Liver (tissue), 9 donors: ENCODE data around the gene RPS23. TPM values are rescaled to one million over a fixed set of nuclear protein-coding genes. Genes with fewer than 3 reads are reported as not detected.

Source experiments
- DNase-seq: peaks from one replicate; pipeline ENCODE4 v3.0.0-alpha.2; 2017; ENCODE audit warnings: low spot score
- H3K27ac ChIP-seq, 2 donors: one replicate each; pipeline ENCODE4 v1.7.0; 2013; ENCODE audit warnings: inconsistent platforms in 2 of 2, low read length in 2 of 2, control low read depth in 1 of 2, low read depth in 1 of 2, mild to moderate bottlenecking in 1 of 2
- H3K27me3 ChIP-seq, 4 donors: one replicate each; pipeline versions ENCODE4 v1.6.1 to v1.7.0; 2013; ENCODE audit warnings: low read length in 3 of 4, inconsistent platforms in 1 of 4, mild to moderate bottlenecking in 1 of 4, moderate library complexity in 1 of 4; ENCODE audit not compliant: control insufficient read depth in 4 of 4, insufficient read depth in 4 of 4
- H3K36me3 ChIP-seq, 4 donors: one replicate each; pipeline versions ENCODE4 v1.6.1 to v1.7.0; 2013; ENCODE audit warnings: low read length in 3 of 4, mild to moderate bottlenecking in 3 of 4, low read depth in 1 of 4, moderate library complexity in 1 of 4; ENCODE audit not compliant: control insufficient read depth in 4 of 4, insufficient read depth in 3 of 4
- H3K4me1 ChIP-seq, 4 donors: one replicate each; pipeline versions ENCODE4 v1.6.1 to v1.7.0; 2013; ENCODE audit warnings: low read length in 3 of 4, mild to moderate bottlenecking in 3 of 4, moderate library complexity in 1 of 4; ENCODE audit not compliant: control insufficient read depth in 4 of 4, insufficient read depth in 4 of 4
- H3K4me3 ChIP-seq, 3 donors: one replicate each; pipeline versions ENCODE4 v1.6.1 to v1.7.0; 2013; ENCODE audit warnings: low read length in 3 of 3, control low read depth in 1 of 3, low read depth in 1 of 3, mild to moderate bottlenecking in 1 of 3
- H3K9ac ChIP-seq, 2 donors: one replicate each; pipeline ENCODE4 v1.7.0; 2013; ENCODE audit warnings: low read length in 2 of 2, mild to moderate bottlenecking in 2 of 2, moderate library complexity in 2 of 2, control low read depth in 1 of 2, low read depth in 1 of 2
- H3K9me3 ChIP-seq, 4 donors: one replicate each; pipeline versions ENCODE4 v1.6.1 to v1.7.0; 2013; ENCODE audit warnings: low read length in 3 of 4; ENCODE audit not compliant: control insufficient read depth in 4 of 4
- ATF3 ChIP-seq: IDR thresholded peaks from 2 replicates; pipeline ENCODE4 v1.6.1; 2016; ENCODE audit warnings: antibody characterized with exemption
- CTCF ChIP-seq: fragments of 150-350 bp; IDR thresholded peaks from 2 replicates; pipeline ENCODE4 v1.5.1; 2017; ENCODE audit warnings: improper control_type of control experiment, low read depth, low read length; ENCODE audit not compliant: missing input control
- EGR1 ChIP-seq, 2 donors: IDR thresholded peaks; 2 replicates each; pipeline ENCODE4 v1.6.1; 2016 to 2018; ENCODE audit warnings: antibody characterized with exemption in 2 of 2, low read depth in 2 of 2
- FOXA1 ChIP-seq: IDR thresholded peaks from 2 replicates; pipeline ENCODE4 v1.6.1; 2016; ENCODE audit warnings: antibody characterized with exemption
- FOXA2 ChIP-seq: IDR thresholded peaks from 2 replicates; pipeline ENCODE4 v1.6.1; 2016; ENCODE audit warnings: antibody characterized with exemption
- GABPA ChIP-seq, 2 donors: IDR thresholded peaks in 1 of 2; conservative IDR thresholded peaks in 1 of 2; 2 replicates each; pipeline ENCODE4 v1.6.1; 2016; ENCODE audit warnings: antibody characterized with exemption in 2 of 2, mild to moderate bottlenecking in 1 of 2, moderate library complexity in 1 of 2
- HNF4A ChIP-seq, 2 donors: conservative IDR thresholded peaks; 2 replicates each; pipeline ENCODE4 v1.6.1; 2016; ENCODE audit warnings: antibody characterized with exemption in 2 of 2, mild to moderate bottlenecking in 2 of 2
- HNF4G ChIP-seq: IDR thresholded peaks from 2 replicates; pipeline ENCODE4 v1.6.1; 2016; ENCODE audit warnings: antibody characterized with exemption
- MAX ChIP-seq: IDR thresholded peaks from 2 replicates; pipeline ENCODE4 v1.6.1; 2016; ENCODE audit warnings: antibody characterized with exemption
- RAD21 ChIP-seq, 2 donors: IDR thresholded peaks; 2 replicates each; pipeline ENCODE4 v1.6.1; 2016; ENCODE audit warnings: antibody characterized with exemption in 2 of 2, mild to moderate bottlenecking in 2 of 2
- REST ChIP-seq: IDR thresholded peaks from 2 replicates; pipeline ENCODE4 v1.6.1; 2016; ENCODE audit warnings: antibody characterized with exemption, mild to moderate bottlenecking
- RXRA ChIP-seq, 2 donors: IDR thresholded peaks; 2 replicates each; pipeline ENCODE4 v1.6.1; 2017 to 2018; ENCODE audit warnings: antibody characterized with exemption in 2 of 2, mild to moderate bottlenecking in 1 of 2
- SP1 ChIP-seq: IDR thresholded peaks from 2 replicates; pipeline ENCODE4 v1.6.1; 2018; ENCODE audit warnings: antibody characterized with exemption, mild to moderate bottlenecking
- TAF1 ChIP-seq: conservative IDR thresholded peaks from 2 replicates; pipeline ENCODE4 v1.6.1; 2016; ENCODE audit warnings: antibody characterized with exemption, mild to moderate bottlenecking
- YY1 ChIP-seq: IDR thresholded peaks from 2 replicates; pipeline ENCODE4 v1.6.1; 2016; ENCODE audit warnings: antibody characterized with exemption, mild to moderate bottlenecking
- WGBS: extraction: QIAGEN DNeasy Blood & Tissue Kit; methylation state at CpG from one replicate; pipeline ENCODE4 v1.1.7; 2013; 5-methylcytosine and 5-hydroxymethylcytosine counted together
- polyA plus RNA-seq, 2 donors: library from polyadenylated mRNA; stranded (reverse) in 1 of 2; unstranded in 1 of 2; fragments of 200-250 nt in 1 of 2; fragments of >200 nt in 1 of 2; fragmentation: Nextera tagmentation in 1 of 2; extraction: Ambion mirVana in 1 of 2; gene quantifications; one replicate each; pipeline versions ENCODE4 v1.2.1 to v1.2.3, GENCODE V29; 2013 to 2015
- total RNA-seq, 2 donors: library from RNA; depleted of rRNA; stranded (reverse); fragments of >200 nt; gene quantifications; one replicate each; pipeline ENCODE4 v1.2.3, GENCODE V29; 2014
- donor health status: healthy.
- donor health status: healthy.
- donor health status: healthy.
- donor health status: healthy.
- donor health status: healthy.

Gene RPS23
- total and polyA plus RNA-seq, 4 donors = 447 to 1,610 (median 618) TPM

GRCh38 chr5:82325155-82325554 is 47.0 kb upstream of the RPS23 start:
- Histone ChIP-seq H3K4me3 (no peak overlapping the region), H3K27me3 (no peaks in the 10 kb centered on the region), H3K4me1 (no peaks in the 10 kb centered on the region), H3K9me3 (no peaks in the 10 kb centered on the region), H3K27ac (no peak overlapping the region), H3K36me3 (no peaks in the 10 kb centered on the region), H3K9ac (no peak overlapping the region)
- no peak for DNase-seq
- TF ChIP-seq FOXA2 (no peak), GABPA (IDR thresholded peaks at IDR 0.05 in 1 of 2, conservative IDR thresholded peaks at IDR 0.05 in 1 of 2) (no peak), HNF4A (conservative IDR thresholded peaks at IDR 0.05) (no peak)
- WGBS = 94% methylated on average over 10 of the region's 10 CpGs

- Histone ChIP-seq H3K9me3 (no peaks in the 10 kb centered on the region), H3K4me3 (no peak overlapping the region), H3K27me3 (no peaks in the 10 kb centered on the region), H3K9ac (no peak overlapping the region), H3K27ac (no peak overlapping the region), H3K4me1 (no peaks in the 10 kb centered on the region), H3K36me3 (no peaks in the 10 kb centered on the region)
- DNase-seq = no peak
- WGBS = 86% methylated on average over 2 of the region's 2 CpGs
- TF ChIP-seq YY1 = no peak
- TF ChIP-seq SP1 = no peak
- no peak for TF ChIP-seq RXRA (IDR thresholded peaks at IDR 0.05)
- TF ChIP-seq FOXA2 = no peak
- no peak for TF ChIP-seq CTCF
- TF ChIP-seq RAD21 (IDR thresholded peaks at IDR 0.05) = no peak
- no peak for TF ChIP-seq REST
- TF ChIP-seq FOXA1 = no peak
- TF ChIP-seq MAX = no peak
- no peak for TF ChIP-seq ATF3
- no peak for TF ChIP-seq TAF1
- TF ChIP-seq HNF4G = no peak
- no peak for TF ChIP-seq EGR1 (IDR thresholded peaks at IDR 0.05; ENCODE audit: low read depth in 2 of 2)
Observed at GRCh38 chr5:82320966-82321365, 42.8 kb upstream of the RPS23 start.
